H1 (cell line): ENCODE measurements around the gene ACCSL. TPM values are rescaled to one million over a fixed set of nuclear protein-coding genes. Genes with fewer than 3 reads are reported as not detected.

Source experiments
- CHD7 ChIP-seq: fragments of 300-600 bp; sonication (generic); IDR thresholded peaks from 2 replicates; pipeline ENCODE4 v1.7.1; 2012; ENCODE audit warnings: low read length, moderate library complexity, mild to moderate bottlenecking, inconsistent platforms; ENCODE audit not compliant: insufficient replicate concordance
- EZH2 ChIP-seq: fragments of 200-600 bp; sonication (generic); IDR thresholded peaks from 2 replicates; pipeline ENCODE4 v1.7.1; 2012; ENCODE audit warnings: low read depth, mild to moderate bottlenecking, moderate library complexity, low read length, inconsistent platforms; ENCODE audit not compliant: severe bottlenecking
- GTF2F1 ChIP-seq: IDR thresholded peaks from 2 replicates; pipeline ENCODE4 v1.6.1; 2012; ENCODE audit warnings: low read depth, low read length, improper control_type of control experiment, borderline replicate concordance
- MAX ChIP-seq: IDR thresholded peaks from 2 replicates; pipeline ENCODE4 v1.6.1; 2012; ENCODE audit warnings: inconsistent platforms
- RFX5 ChIP-seq: IDR thresholded peaks from 2 replicates; pipeline ENCODE4 v1.6.1; 2011; ENCODE audit warnings: low read depth, low read length, improper control_type of control experiment, borderline replicate concordance
- RXRA ChIP-seq: IDR thresholded peaks from 2 replicates; pipeline ENCODE4 v1.6.1; 2011; ENCODE audit warnings: low read depth, mild to moderate bottlenecking, low read length, moderate library complexity; ENCODE audit not compliant: insufficient read depth
- SP4 ChIP-seq: IDR thresholded peaks from 2 replicates; pipeline ENCODE4 v1.6.1; 2012; ENCODE audit warnings: low read length, inconsistent platforms
- polyA plus RNA-seq, 7 experiments: library from polyadenylated mRNA; depleted of rRNA in 3 of 7; stranded (reverse) in 5 of 7; unstranded in 2 of 7; fragments of >200 nt in 5 of 7; fragments of 200-250 nt in 2 of 7; gene quantifications; 1 replicate in 5 of 7; 2 replicates in 1 of 7; 4 replicates in 1 of 7; pipeline versions ENCODE4 v1.2.1 to v1.2.3, GENCODE V29; 2011 to 2013; ENCODE audit warnings: missing spikeins in 2 of 7, mixed read lengths in 2 of 7
- total RNA-seq: library from RNA; stranded (reverse); fragmentation: NEBNext Ultra II Directional; extraction: Animal tissue kit (Norgen Biotek cat#: 25700); gene quantifications from 2 replicates; pipeline ENCODE4 v1.2.1, GENCODE V29; 2021
- TF ChIP-seq, protein P1 (sequence below): IDR thresholded peaks from 2 replicates; pipeline ENCODE4 v1.6.1; 2011; ENCODE audit warnings: low read length, improper control_type of control experiment

Gene ACCSL
- total and polyA plus RNA-seq, 2 of the 8 experiments (the other 6 are each of a cell fraction or from before 2014, with no cell fraction given): not detected

GRCh38 chr11:44095506-44096359 is 48.0 kb downstream of the ACCSL start, which contains the start of gene EXT2 (continued):
- no peak for TF ChIP-seq RFX5
- TF ChIP-seq, protein P1, sequence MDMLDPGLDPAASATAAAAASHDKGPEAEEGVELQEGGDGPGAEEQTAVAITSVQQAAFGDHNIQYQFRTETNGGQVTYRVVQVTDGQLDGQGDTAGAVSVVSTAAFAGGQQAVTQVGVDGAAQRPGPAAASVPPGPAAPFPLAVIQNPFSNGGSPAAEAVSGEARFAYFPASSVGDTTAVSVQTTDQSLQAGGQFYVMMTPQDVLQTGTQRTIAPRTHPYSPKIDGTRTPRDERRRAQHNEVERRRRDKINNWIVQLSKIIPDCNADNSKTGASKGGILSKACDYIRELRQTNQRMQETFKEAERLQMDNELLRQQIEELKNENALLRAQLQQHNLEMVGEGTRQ: no peak
- no peak for TF ChIP-seq EZH2
- no peak for TF ChIP-seq RXRA
- no peak for TF ChIP-seq SP4
- TF ChIP-seq CHD7: no peak
- TF ChIP-seq MAX: no peak
- no peak for TF ChIP-seq GTF2F1
